Neural cell (in vitro differentiated cells): Measurements from ENCODE around the gene TENT4B.

Experiments used
- EP300 ChIP-seq: fragments of 450-650 bp; conservative IDR thresholded peaks from 2 replicates; pipeline ENCODE4 v1.6.1; 2014; ENCODE audit warnings: antibody characterized with exemption, mild to moderate bottlenecking, moderate library complexity; ENCODE audit not compliant: poor library complexity, severe bottlenecking
- EZH2 ChIP-seq: fragments of 200-600, 300-800 bp; shearing (Covaris generic), sonication (generic); IDR thresholded peaks from 2 replicates; pipeline ENCODE4 v1.6.1; 2014; ENCODE audit warnings: antibody characterized with exemption, low read length, borderline replicate concordance, mild to moderate bottlenecking; ENCODE audit not compliant: insufficient read depth, poor library complexity, severe bottlenecking
- POLR2AphosphoS5 ChIP-seq: IDR thresholded peaks from 2 replicates; pipeline ENCODE4 v1.6.1; 2012
- RAD21 ChIP-seq: fragments of 450-650 bp; conservative IDR thresholded peaks from 2 replicates; pipeline ENCODE4 v1.6.1; 2014; ENCODE audit warnings: antibody characterized with exemption, mild to moderate bottlenecking, moderate library complexity
- SMC3 ChIP-seq: fragments of 450-650 bp; conservative IDR thresholded peaks from 2 replicates; pipeline ENCODE4 v1.6.1; 2014; ENCODE audit warnings: antibody characterized with exemption, mild to moderate bottlenecking, moderate library complexity; ENCODE audit not compliant: poor library complexity
- TAF1 ChIP-seq: IDR thresholded peaks from 2 replicates; pipeline ENCODE4 v1.6.1; 2012; ENCODE audit warnings: low read depth
- TF ChIP-seq, protein P1 (sequence below): fragments of 450-650 bp; IDR thresholded peaks from 2 replicates; pipeline ENCODE4 v1.5.1; 2014; ENCODE audit warnings: antibody characterized with exemption, mild to moderate bottlenecking, moderate library complexity; ENCODE audit not compliant: poor library complexity, severe bottlenecking
- TF ChIP-seq, protein P2 (sequence below): IDR thresholded peaks from 2 replicates; pipeline ENCODE4 v1.6.1; 2012; ENCODE audit warnings: borderline replicate concordance

DNA sequence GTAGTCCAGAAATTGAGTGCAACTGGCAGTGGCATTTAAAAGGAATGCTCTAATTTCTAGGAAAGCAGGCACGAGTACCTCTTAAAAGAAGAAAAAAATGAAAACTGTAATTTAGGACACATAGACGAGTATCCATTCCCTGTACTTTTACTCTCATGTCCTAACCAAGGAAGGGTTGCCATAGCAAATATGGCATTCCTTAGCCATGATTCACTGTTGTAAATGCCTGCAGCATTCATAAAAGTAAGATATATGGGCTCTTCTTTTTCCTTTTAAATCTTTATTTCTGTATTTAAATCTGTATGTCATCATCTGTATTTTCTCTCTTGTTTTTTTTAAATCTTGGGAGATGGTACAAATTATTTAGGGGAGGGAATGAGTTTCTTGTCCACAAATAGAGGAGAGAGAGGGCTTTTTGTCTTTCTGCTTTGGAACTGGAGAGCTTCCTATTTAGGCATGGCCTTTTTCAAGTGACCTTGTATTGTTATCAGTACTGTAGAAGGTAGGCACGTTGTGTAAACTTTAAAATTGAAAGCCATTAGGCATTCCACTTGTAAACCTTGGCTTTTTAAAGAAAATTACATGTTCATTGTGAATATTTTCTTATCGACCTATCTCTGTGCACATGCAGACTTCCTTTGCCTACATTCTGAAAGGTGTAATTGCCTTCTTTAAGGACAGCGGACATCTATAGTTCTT is 50.0 kb downstream of the TENT4B start:
- TF ChIP-seq, protein P1, sequence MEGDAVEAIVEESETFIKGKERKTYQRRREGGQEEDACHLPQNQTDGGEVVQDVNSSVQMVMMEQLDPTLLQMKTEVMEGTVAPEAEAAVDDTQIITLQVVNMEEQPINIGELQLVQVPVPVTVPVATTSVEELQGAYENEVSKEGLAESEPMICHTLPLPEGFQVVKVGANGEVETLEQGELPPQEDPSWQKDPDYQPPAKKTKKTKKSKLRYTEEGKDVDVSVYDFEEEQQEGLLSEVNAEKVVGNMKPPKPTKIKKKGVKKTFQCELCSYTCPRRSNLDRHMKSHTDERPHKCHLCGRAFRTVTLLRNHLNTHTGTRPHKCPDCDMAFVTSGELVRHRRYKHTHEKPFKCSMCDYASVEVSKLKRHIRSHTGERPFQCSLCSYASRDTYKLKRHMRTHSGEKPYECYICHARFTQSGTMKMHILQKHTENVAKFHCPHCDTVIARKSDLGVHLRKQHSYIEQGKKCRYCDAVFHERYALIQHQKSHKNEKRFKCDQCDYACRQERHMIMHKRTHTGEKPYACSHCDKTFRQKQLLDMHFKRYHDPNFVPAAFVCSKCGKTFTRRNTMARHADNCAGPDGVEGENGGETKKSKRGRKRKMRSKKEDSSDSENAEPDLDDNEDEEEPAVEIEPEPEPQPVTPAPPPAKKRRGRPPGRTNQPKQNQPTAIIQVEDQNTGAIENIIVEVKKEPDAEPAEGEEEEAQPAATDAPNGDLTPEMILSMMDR: no peak
- TF ChIP-seq, protein P2, sequence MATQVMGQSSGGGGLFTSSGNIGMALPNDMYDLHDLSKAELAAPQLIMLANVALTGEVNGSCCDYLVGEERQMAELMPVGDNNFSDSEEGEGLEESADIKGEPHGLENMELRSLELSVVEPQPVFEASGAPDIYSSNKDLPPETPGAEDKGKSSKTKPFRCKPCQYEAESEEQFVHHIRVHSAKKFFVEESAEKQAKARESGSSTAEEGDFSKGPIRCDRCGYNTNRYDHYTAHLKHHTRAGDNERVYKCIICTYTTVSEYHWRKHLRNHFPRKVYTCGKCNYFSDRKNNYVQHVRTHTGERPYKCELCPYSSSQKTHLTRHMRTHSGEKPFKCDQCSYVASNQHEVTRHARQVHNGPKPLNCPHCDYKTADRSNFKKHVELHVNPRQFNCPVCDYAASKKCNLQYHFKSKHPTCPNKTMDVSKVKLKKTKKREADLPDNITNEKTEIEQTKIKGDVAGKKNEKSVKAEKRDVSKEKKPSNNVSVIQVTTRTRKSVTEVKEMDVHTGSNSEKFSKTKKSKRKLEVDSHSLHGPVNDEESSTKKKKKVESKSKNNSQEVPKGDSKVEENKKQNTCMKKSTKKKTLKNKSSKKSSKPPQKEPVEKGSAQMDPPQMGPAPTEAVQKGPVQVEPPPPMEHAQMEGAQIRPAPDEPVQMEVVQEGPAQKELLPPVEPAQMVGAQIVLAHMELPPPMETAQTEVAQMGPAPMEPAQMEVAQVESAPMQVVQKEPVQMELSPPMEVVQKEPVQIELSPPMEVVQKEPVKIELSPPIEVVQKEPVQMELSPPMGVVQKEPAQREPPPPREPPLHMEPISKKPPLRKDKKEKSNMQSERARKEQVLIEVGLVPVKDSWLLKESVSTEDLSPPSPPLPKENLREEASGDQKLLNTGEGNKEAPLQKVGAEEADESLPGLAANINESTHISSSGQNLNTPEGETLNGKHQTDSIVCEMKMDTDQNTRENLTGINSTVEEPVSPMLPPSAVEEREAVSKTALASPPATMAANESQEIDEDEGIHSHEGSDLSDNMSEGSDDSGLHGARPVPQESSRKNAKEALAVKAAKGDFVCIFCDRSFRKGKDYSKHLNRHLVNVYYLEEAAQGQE: no peak
- no peak for TF ChIP-seq EP300
- TF ChIP-seq EZH2: no peak
- no peak for TF ChIP-seq RAD21
- no peak for TF ChIP-seq TAF1
- TF ChIP-seq SMC3: no peak
- no peak for TF ChIP-seq POLR2AphosphoS5
